Endothelial cell of coronary artery (primary cell): ENCODE measurements around the gene MRPL51. TPM values are rescaled to one million over a fixed set of nuclear protein-coding genes. Genes with fewer than 3 reads are reported as not detected.

Experiments
- total RNA-seq: library from RNA; depleted of rRNA; stranded (reverse); fragments of >200 nt; gene quantifications from 2 replicates; pipeline ENCODE4 v1.2.3, GENCODE V29; 2014

MRPL51 gene
- 132 and 161 TPM in 2 replicates for total RNA-seq

DNA sequence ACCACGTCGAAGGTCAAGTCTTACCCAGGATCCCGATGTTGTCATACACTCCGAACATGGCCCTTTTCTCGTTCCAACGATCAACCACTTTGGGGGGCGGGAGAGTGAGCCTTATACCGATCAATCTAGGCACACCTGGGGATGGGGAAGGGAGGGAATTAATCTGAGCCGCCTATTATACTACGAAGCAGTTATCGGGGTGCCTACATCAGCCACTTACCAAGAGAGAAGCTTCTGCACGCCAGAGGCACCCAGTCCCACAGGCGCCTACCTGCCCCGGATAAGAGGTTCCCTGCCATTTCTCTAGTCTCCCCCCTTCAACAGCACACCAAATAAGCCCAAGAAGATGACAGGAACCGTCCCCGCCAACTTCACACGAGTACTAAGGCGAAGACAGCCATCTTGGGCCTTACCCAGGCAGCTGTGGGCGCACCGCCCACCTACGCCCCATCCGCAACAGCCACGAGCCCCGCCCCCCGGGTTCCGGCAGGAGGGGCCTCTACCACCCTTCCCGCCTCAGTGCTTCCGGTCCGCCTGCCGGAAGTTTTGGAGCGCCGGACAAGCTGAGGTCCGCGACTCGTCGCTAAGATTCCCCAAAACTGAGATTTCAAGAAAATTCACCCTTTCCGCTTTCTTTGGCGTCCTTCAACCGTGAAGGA lies at the start of gene MRPL51:
Gene MRPL51, minus strand, starts transcription at position 425 of the 659 bp plus-strand sequence. Its CDS starts 126 bp downstream, at position 299.

DNA sequence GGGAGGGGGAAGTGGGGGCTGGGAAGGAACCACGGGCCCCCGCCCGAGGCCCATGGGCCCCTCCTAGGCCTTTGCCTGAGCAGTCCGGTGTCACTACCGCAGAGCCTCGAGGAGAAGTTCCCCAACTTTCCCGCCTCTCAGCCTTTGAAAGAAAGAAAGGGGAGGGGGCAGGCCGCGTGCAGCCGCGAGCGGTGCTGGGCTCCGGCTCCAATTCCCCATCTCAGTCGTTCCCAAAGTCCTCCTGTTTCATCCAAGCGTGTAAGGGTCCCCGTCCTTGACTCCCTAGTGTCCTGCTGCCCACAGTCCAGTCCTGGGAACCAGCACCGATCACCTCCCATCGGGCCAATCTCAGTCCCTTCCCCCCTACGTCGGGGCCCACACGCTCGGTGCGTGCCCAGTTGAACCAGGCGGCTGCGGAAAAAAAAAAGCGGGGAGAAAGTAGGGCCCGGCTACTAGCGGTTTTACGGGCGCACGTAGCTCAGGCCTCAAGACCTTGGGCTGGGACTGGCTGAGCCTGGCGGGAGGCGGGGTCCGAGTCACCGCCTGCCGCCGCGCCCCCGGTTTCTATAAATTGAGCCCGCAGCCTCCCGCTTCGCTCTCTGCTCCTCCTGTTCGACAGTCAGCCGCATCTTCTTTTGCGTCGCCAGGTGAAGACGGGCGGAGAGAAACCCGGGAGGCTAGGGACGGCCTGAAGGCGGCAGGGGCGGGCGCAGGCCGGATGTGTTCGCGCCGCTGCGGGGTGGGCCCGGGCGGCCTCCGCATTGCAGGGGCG lies 41.0 kb upstream of the MRPL51 start, which contains the start of gene GAPDH:
Gene GAPDH, plus strand, starts transcription at position 595 of the 772 bp plus-strand sequence. CDS start 316 bp downstream, outside the sequence.

DNA sequence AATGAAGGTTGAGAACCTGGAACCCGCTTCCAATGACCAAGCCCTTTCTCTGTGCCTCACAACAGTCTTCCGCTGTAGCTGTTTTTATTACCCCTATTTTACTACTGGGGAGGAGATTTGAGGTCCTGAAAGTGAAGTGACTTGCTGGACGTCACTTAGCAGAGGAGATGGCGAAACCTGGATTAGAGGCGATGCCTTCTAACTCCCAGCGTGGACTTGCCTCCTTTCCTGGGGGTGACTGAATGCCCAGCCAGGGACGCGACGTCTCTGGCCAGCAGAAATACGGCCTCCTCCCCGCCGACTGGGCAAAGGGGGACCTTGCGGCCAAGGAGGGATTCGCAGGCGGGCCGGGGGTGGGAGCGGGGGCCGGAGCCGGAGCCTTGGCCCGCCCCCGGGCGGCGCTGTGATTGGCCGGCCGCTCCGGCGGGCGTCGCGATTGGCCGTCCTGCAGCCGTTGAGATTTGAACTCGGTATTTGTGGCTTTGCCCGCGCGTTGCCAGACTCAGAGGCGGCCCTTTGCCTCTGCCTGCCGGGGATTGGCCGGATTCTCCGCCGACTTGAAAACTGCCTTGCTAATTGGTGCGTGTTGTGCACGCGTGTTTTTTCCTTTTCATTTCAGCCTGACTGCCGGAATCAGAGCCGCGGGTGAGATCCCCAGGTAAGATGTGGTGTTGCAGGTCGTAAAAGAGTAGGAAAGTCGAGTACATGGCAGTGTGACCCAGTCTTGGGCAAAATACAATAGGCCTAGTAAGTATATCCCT lies 615 bp upstream of the MRPL51 start, which contains the start of gene NCAPD2:
Gene NCAPD2, plus strand, starts transcription at position 606 of the 761 bp plus-strand sequence. CDS start 997 bp downstream, outside the sequence.

DNA sequence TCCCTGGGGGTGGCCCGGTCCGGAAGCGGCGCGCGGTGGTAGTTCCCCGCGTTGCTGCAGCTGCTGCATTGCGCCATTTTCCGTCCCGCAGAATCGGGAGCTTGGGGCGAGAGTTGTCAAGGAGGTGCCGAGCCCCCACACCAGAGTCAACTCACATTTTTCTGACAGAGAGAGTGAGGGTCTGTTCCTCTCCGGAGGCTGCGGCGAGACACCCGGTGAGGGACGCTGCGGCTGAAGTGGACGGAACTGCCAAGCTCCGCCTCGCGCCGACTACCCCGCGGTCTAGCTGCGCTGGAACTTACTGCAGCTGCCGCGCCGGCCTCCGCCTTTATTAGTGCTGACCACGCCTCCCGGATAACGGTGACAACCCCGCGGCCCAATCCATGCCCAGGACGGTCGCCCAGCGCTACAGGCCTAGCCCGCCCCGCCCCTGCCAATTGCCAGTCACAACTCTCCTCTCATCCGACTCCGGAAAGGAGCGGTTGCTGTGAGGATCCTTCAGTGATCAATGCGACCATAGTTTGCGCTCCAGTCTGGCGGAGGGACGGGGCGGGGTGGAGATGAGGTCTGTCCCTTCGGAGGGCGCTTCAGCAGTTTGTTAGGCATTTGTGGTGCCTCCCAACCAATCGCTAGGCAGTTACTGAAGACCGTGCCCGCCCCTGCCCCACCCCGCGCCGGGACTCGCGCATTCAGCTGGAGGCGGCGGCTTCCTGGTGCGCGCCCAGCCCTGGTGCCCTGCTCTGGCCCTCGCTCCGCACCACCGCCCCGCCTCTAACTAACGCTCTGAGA lies 22.5 kb downstream of the MRPL51 start, which contains the start of gene VAMP1:
Gene VAMP1, minus strand, starts transcription at position 303 of the 789 bp plus-strand sequence. Its CDS starts 146 bp downstream, at position 157.

DNA sequence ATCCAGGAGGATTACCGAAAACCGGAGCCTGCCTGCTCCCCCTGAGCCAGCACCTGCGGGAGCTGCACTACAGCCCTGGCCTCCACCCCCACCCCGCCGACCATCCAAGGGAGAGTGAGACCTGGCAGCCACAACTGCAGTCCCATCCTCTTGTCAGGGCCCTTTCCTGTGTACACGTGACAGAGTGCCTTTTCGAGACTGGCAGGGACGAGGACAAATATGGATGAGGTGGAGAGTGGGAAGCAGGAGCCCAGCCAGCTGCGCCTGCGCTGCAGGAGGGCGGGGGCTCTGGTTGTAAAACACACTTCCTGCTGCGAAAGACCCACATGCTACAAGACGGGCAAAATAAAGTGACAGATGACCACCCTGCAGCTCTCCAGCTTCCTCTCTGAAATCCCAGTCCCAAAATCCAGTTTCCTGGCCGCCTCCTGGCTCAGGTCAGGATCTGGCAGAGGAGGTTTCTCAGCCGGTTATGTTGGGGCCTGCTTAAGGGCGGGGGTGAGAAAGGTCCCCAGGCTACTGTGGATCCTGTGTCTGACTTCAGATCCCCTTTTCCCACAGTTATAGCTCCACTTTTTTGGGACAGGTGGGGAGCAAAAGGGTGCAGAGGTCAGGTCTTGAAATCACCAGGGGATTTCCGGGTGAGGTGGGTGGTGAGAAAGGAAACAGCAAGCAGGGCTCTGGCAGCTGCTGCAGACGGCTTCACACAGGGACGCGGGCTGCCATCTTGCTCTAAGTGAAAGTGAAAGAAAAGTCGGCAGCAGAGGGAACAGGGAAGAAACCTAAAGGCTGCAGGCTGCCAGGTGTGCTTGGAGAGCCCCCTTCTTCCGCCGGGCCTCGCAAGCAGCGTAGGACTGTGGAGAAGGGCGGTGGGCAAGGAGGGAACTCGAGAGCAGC lies 41.5 kb downstream of the MRPL51 start, which contains the start of gene TAPBPL:
Gene TAPBPL, plus strand, starts transcription at position 695 of the 897 bp plus-strand sequence. CDS start 207 bp downstream, outside the sequence.

DNA sequence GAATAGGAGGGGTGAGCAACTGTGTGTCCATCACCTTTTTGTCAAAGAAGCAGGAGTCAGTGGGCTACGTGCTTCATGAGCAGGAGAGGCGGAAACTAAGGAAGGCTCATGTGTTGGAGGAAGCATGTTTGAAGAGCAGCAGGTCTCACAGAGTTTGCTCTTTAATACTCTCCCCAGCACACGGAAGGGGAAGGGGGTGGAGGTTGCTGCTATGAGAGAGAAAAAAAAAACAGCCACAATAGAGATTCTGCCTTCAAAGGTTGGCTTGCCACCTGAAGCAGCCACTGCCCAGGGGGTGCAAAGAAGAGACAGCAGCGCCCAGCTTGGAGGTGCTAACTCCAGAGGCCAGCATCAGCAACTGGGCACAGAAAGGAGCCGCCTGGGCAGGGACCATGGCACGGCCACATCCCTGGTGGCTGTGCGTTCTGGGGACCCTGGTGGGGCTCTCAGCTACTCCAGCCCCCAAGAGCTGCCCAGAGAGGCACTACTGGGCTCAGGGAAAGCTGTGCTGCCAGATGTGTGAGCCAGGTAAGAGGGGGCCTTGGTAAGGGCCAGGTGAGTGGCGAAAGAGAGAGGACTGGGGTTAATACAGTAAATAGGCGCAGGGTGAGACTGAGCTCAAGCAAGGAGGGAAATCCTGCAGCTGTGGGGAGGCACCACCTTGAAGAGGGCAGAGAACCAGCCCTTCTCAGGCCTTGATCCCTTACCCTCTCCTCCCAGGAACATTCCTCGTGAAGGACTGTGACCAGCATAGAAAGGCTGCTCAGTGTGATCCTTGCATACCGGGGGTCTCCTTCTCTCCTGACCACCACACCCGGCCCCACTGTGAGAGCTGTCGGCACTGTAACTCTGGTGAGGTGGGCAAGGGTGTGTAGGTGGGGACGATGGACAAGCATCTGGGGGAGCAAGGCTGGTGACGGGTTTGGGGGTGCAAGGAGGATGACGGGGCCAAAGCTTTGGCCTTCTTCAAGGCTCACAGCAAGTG lies 48.1 kb downstream of the MRPL51 start, which contains the start of gene CD27:
Gene CD27, plus strand, starts transcription at position 252 of the 985 bp plus-strand sequence. Its CDS starts 141 bp downstream, at position 393.

Other genes starting within 250 kb of the MRPL51 start
- not detected in 2 replicates for gene PLEKHG6, start 182.6 kb downstream of the MRPL51 start, total RNA-seq
- 48.4 and 99.7 TPM in 2 replicates for gene TNFRSF1A, start 151.2 kb downstream of the MRPL51 start, total RNA-seq
- 0.09 TPM in 1 of 2 replicates, not detected in the other for gene SCNN1A, start 117.7 kb downstream of the MRPL51 start, total RNA-seq
- 29.0 and 39.0 TPM in 2 replicates for gene LTBR, start 109.1 kb downstream of the MRPL51 start, total RNA-seq
- gene CD27, start 48.3 kb downstream of the MRPL51 start, total RNA-seq: 0.09 TPM in 1 of 2 replicates, not detected in the other
- 3.8 and 8.1 TPM in 2 replicates for gene TAPBPL, start 41.2 kb downstream of the MRPL51 start, total RNA-seq
- gene VAMP1, start 22.6 kb downstream of the MRPL51 start, total RNA-seq: 1.7 and 6.8 TPM in 2 replicates
- gene NCAPD2, start 840 bp upstream of the MRPL51 start, total RNA-seq: 37.8 and 52.2 TPM in 2 replicates
- gene GAPDH, start 41.3 kb upstream of the MRPL51 start, total RNA-seq: 7,040 and 7,691 TPM in 2 replicates
- 7.9 and 9.7 TPM in 2 replicates for gene IFFO1, start 62.8 kb upstream of the MRPL51 start, total RNA-seq
- gene NOP2, start 75.0 kb upstream of the MRPL51 start, total RNA-seq: 21.1 and 24.8 TPM in 2 replicates
- gene CHD4, start 114.1 kb upstream of the MRPL51 start, total RNA-seq: 201 and 205 TPM in 2 replicates
- gene LPAR5, start 142.7 kb upstream of the MRPL51 start, total RNA-seq: not detected in 2 replicates
- gene ACRBP, start 154.2 kb upstream of the MRPL51 start, total RNA-seq: 0.27 and 0.28 TPM in 2 replicates
- 32.6 and 35.5 TPM in 2 replicates for gene ING4, start 169.9 kb upstream of the MRPL51 start, total RNA-seq
- 9.0 and 12.4 TPM in 2 replicates for gene ZNF384, start 196.1 kb upstream of the MRPL51 start, total RNA-seq
- gene PIANP, start 207.6 kb upstream of the MRPL51 start, total RNA-seq: under 0.01 TPM in 1 of 2 replicates, not detected in the other
- gene COPS7A, start 230.8 kb upstream of the MRPL51 start, total RNA-seq: 41.5 and 63.7 TPM in 2 replicates